K562 treated with DMSO at 1 percent for 4 hours (cell line): ENCODE data around the gene TCEAL4. TPM values are rescaled to one million over a fixed set of nuclear protein-coding genes. Genes with fewer than 3 reads are reported as not detected.

ENCODE experiments used
- total RNA-seq: library from RNA; unstranded; fragments of 300-600 nt; gene quantifications from 2 replicates; pipeline ENCODE4 v1.2.3, GENCODE V29; 2022; ENCODE audit not compliant: insufficient read depth

Gene TCEAL4
- total RNA-seq: 6.7 and 6.9 TPM in 2 replicates

DNA sequence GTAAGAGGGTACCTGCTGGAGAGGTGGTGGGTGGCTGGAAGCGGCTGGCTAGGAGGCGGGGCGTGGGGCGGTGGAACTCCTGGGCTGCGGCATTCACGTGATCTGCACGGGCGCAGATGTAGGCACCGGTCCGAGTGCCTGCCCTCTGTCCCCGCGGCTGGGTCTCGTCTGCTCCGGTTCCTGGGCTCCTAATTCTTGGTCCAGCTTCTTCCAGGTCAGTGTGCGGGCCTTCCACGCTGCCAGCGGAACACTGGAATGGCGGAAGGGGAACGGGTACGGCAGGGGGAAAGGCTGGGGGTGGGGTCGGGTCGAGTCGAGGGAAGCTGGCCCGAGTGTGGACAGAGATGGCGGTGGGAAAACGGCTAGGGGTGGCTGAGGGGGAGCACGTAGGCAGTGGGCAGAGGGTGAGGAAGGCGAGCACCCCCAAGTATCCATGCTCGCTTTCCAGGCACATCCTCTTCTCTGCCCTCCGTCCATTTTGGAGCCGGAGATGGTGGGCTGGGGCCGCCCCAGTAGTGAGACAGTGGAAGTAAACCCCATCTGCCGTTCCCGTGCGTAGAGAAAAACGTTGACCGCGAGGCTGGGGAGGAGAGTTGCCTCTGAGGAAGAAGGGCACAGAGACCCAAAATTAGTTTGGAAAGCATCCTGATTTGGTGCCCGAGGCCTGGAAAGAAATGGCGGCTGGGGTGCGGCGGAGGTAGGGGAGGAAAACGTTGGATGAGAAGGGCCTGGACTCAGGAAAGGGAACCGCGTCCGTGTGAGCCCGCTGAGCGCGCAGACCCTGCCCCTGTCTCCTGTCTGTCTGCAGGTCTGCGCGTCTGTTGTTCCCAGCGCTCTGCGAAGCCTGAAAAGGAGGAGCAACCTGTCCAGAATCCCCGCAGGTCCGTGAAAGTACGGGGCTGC, at the start of gene TCEAL4:
Gene TCEAL4, plus strand, starts transcription at position 105 of the 903 bp plus-strand sequence. CDS start 1,161 bp downstream, outside the sequence.

DNA sequence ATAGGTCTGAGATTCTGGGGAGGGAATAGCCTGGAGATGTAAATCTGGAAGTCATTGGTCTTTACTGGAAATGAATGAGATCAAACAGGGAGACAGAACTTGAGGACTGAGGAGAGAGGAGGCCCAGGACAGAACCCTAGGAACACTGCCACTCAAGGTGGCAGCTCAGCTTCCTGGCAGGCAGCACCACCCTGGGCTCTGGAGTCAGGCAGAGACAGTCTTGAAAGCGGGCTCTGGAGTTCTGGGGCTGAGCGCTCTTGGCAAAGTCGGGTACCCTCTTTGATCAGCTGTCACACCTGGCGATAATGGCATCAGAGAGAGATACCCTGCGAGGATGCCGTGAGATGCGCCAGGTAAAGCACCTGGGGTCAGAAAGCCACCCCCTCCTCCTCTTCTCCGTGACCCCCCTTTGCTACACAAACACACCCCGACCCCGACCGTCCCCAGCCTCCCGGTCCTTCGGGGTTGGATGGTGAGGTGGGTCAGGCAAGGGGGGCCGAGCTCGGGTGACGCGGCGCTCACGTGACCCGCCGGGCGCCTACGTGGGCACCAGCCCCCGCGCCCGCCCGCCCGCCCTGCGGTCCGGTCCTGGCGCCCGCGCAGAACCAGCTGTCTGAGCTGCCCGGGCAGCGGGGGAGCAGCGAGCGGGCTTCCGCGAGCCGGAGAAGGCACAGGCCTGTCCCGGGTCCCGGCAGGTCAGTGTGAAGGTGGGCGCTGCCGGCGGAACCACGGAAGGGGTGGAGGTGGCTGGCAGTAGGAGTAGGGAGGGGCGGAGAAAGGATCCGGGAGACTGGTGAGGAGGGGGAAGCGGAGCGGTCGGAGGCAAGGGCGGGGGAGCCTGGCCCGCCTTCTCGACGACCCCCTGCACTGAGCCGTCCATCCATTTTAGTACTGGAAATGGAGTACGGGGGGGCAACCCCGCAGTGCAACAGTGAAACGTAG, 22.3 kb downstream of the TCEAL4 start, which contains the start of gene TCEAL3:
Gene TCEAL3, plus strand, starts transcription at position 600 of the 942 bp plus-strand sequence. CDS start 1,102 bp downstream, outside the sequence.

GRCh38 chrX:103628386-103629317, 43.3 kb downstream of the TCEAL4 start, which contains the start of gene TCEAL1:
TCEAL1 (plus strand) TSS chrX:103628975; CDS start chrX:103629917, 942 bp downstream.

Other genes with a start within 250 kb of the TCEAL4 start
- gene TCEAL9, start 229.0 kb upstream of the TCEAL4 start, total RNA-seq: 44.9 and 48.8 TPM in 2 replicates
- not detected in 2 replicates for gene BEX3, start 209.0 kb upstream of the TCEAL4 start, total RNA-seq
- 0.30 and 0.88 TPM in 2 replicates for gene RAB40A, start 66.0 kb upstream of the TCEAL4 start, total RNA-seq
- gene TCEAL3, start 22.4 kb downstream of the TCEAL4 start, total RNA-seq: not detected in 2 replicates
- gene TCEAL1, start 43.5 kb downstream of the TCEAL4 start, total RNA-seq: 1.5 TPM in 1 of 2 replicates, not detected in the other
- gene MORF4L2, start 101.2 kb downstream of the TCEAL4 start, total RNA-seq: 335 and 405 TPM in 2 replicates
- gene TMEM31, start 125.4 kb downstream of the TCEAL4 start, total RNA-seq: not detected in 2 replicates
- not detected in 2 replicates for gene PLP1, start 191.3 kb downstream of the TCEAL4 start, total RNA-seq
- not detected in 2 replicates for gene RAB9B, start 246.7 kb downstream of the TCEAL4 start, total RNA-seq